NCI-H82 treated with DMSO at 0.1 percent for 48 hours (cell line): Measurements from ENCODE around the gene IL22RA1.

Experiments
- DNase-seq: peaks from one replicate; lab custom pipeline; 2025; ENCODE audit not compliant: unreplicated experiment; lab: John Stamatoyannopoulos, UW

Gene IL22RA1

DNA sequence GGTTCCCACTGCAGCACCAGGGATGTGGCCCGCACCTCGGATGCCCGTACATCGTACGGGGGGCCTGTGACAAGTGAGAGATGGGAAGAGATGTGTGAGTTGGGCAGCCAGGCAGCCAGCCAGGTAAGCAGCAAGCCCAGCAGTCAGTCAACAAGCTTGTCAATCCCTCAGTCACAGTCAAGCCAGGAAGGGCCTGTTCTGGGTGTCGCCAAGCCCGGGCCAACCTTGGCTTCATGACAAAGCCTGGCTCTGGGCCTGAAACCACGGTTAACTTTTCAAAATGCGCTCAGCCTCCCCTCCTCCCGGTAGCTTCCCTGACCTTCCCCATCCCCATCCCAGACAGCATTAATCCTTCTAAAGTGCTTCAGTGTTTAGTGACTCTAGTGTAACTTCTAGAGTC is 62.8 kb downstream of the IL22RA1 start:
- DNase-seq = no peak

GRCh38 chr1:24077278-24077978 is 65.5 kb downstream of the IL22RA1 start:
- DNase-seq = no peak

- DNase-seq = no peak
Measured at GRCh38 chr1:24075946-24076345, 67.0 kb downstream of the IL22RA1 start.

- DNase-seq = no peak
Measured at GRCh38 chr1:24075590-24075854, 67.4 kb downstream of the IL22RA1 start.

GRCh38 chr1:24074817-24075589 is 67.9 kb downstream of the IL22RA1 start:
- no peak for DNase-seq

- DNase-seq = no peak
Measured at GRCh38 chr1:24074196-24074595, 68.7 kb downstream of the IL22RA1 start.

- no peak for DNase-seq
Measured at GRCh38 chr1:24071941-24072340, 71.0 kb downstream of the IL22RA1 start.

DNA sequence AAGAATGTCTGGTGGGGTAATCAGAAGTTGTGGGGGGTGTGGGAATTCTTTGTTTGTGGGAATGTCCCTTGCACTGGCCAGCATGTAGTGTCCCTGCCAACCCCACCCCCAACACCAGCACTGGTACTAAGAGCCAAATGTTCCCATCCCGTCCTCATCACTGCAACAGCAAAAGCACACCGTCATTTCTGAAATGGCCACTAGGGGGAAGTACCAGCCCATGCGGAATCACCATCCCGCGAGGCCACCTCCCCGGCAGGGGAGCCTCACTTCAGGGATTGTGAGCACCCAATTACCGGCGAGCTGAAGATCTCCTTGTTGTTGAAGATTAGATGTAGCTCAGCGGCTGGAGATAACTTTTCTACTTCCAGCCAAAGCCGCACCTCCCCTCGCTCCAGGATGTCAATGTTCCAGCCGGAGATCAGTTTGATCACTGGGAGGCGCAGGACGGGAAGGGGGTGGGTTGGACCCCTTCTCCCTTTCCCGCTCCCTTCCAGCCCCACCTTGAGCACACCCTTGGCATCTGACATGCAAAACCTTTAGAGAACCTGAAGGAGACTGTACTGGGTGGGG is 72.0 kb downstream of the IL22RA1 start:
- DNase-seq = peak; percentile 88

DNA sequence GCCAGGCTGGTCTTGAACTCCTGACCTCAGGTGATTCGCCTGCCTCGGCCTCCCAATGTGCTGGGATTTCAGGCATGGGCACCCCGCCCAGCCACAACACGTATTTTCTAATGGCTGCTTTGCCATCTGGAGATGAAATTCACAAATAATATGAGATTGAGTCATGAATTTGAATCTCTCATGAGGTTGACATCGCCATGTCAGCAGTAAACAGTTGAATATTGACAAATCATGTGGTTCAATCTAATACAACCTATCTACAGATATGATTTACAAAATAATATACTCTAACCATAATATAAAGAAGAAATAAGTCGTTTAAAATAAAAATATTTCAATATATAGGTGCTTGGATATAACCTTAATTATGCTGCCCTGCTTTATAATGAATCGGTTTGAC is 73.1 kb downstream of the IL22RA1 start:
- no peak for DNase-seq
